ENCODE results near the gene FEZF2.

The FEZF2 gene

GRCh38 chr3:62329971-62330370 lies 43.4 kb downstream of the FEZF2 start:
- no peak for DNase-seq (ENCODE audit: low spot score)

- DNase-seq (ENCODE audit: low spot score) = no peak
Observed at GRCh38 chr3:62325896-62326295, 47.5 kb downstream of the FEZF2 start.

- no peak for DNase-seq (ENCODE audit: low spot score)
Observed at GRCh38 chr3:62323241-62323640, 50.1 kb downstream of the FEZF2 start.
